Activated CD8-positive, alpha-beta T cell treated with anti-CD3 and anti-CD28 coated beads for 36 hours (primary cell): ENCODE measurements around the gene CAPN5. TPM values are rescaled to one million over a fixed set of nuclear protein-coding genes. Genes with fewer than 3 reads are reported as not detected.

Experiments used
- ATAC-seq: fragments of 200-7000 bp; cut with Tn5 transposase; one replicate; pipeline ENCODE4 v1.10.0; 2021; ENCODE audit warnings: mild to moderate bottlenecking, moderate library complexity
- CTCF ChIA-PET: fragments of 350-600 bp; sonication (Branson Sonifier 250); formaldehyde crosslinking; loops from one replicate; lab custom pipeline; 2021; ENCODE audit warnings: antibody characterized with exemption; lab: Charles Lee
- POLR2A ChIA-PET: fragments of 350-600 bp; sonication (Branson Sonifier 250); formaldehyde crosslinking; loops from one replicate; lab custom pipeline; 2021; ENCODE audit warnings: antibody characterized with exemption; lab: Charles Lee
- DNase-seq: peaks from one replicate; pipeline ENCODE4 v3.0.0-alpha.2; 2020
- H3K27ac Mint-ChIP-seq: one replicate; pipeline ENCODE4 v1.8.0; 2021; ENCODE audit warnings: mild to moderate bottlenecking, mixed read lengths
- H3K27me3 Mint-ChIP-seq: one replicate; pipeline ENCODE4 v1.8.0; 2021; ENCODE audit warnings: mixed read lengths
- H3K36me3 Mint-ChIP-seq: one replicate; pipeline ENCODE4 v1.8.0; 2021; ENCODE audit warnings: low read depth, mixed read lengths
- H3K4me1 Mint-ChIP-seq: one replicate; pipeline ENCODE4 v1.8.0; 2021; ENCODE audit warnings: low read depth, mixed read lengths
- H3K4me3 Mint-ChIP-seq: one replicate; pipeline ENCODE4 v1.8.0; 2021; ENCODE audit warnings: mild to moderate bottlenecking, moderate library complexity, mixed read lengths
- H3K9me3 Mint-ChIP-seq: one replicate; pipeline ENCODE4 v1.8.0; 2021; ENCODE audit warnings: mixed read lengths
- CTCF ChIP-seq: fragments of 200-600 bp; IDR thresholded peaks from one replicate; pipeline ENCODE4 v1.8.0; 2022; ENCODE audit warnings: antibody characterized with exemption, mild to moderate bottlenecking
- intact Hi-C: fragments of 100-400 bp; cut with micrococcal nuclease; formaldehyde crosslinking; loops from one replicate; pipeline ENCODE4 v1.10.0; 2022
- total RNA-seq, 2 experiments: library from RNA; stranded (reverse); gene quantifications; one replicate each; pipeline ENCODE4 v1.2.3, GENCODE V29; 2021

CAPN5 gene
- total RNA-seq, 2 experiments from 2014 or later: 1.6 to 2.2 TPM

- no peaks in the 10 kb centered on the region for H3K9me3 Mint-ChIP-seq
- peaks cover 4% of the 10 kb centered on the region for H3K27me3 Mint-ChIP-seq
- no peak overlapping the region for H3K27ac Mint-ChIP-seq
- no peak for TF ChIP-seq CTCF
- ChIA-PET POLR2A (no interaction called here), CTCF (interaction anchor here (1.2 to 1.4 kb wide), 3 partner anchors 57 to 418 kb away, joined by 3 to 10 read pairs (median 4); no protein-coding TSS in a partner anchor)
- DNase-seq (no peak), ATAC-seq (no peak)
- no peak overlapping the region for H3K4me3 Mint-ChIP-seq
- intact Hi-C loops: loop anchor here (10.0 kb wide), 1 partner anchor 425 kb away; no protein-coding TSS in a partner anchor
- H3K36me3 Mint-ChIP-seq: no peaks in the 10 kb centered on the region
- peaks cover 5% of the 10 kb centered on the region for H3K4me1 Mint-ChIP-seq
Measured at GRCh38 chr11:77129842-77130756, 63.3 kb downstream of the CAPN5 start.

- no peak for TF ChIP-seq CTCF
- Mint-ChIP-seq H3K4me1 (peaks cover 5% of the 10 kb centered on the region), H3K9me3 (no peaks in the 10 kb centered on the region), H3K27me3 (peaks cover 4% of the 10 kb centered on the region), H3K4me3 (no peak overlapping the region), H3K27ac (no peak overlapping the region), H3K36me3 (no peaks in the 10 kb centered on the region)
- DNase-seq: no peak
- ChIA-PET CTCF (interaction anchor here (0.9 to 1.4 kb wide), 4 partner anchors 57 to 418 kb away, joined by 3 to 10 read pairs (median 4); no protein-coding TSS in a partner anchor), POLR2A (no interaction called here)
- intact Hi-C loops: no loop called here
- no peak for ATAC-seq
Measured at GRCh38 chr11:77130763-77131513, 64.2 kb downstream of the CAPN5 start.

- TF ChIP-seq CTCF: no peak
- ATAC-seq (no peak), DNase-seq (no peak)
- peaks cover 4% of the 10 kb centered on the region for H3K27me3 Mint-ChIP-seq
- intact Hi-C loops: no loop called here
- H3K36me3 Mint-ChIP-seq: no peaks in the 10 kb centered on the region
- POLR2A ChIA-PET: no interaction called here
- no peaks in the 10 kb centered on the region for H3K9me3 Mint-ChIP-seq
- peaks cover 10% of the 10 kb centered on the region for H3K4me1 Mint-ChIP-seq
- H3K27ac Mint-ChIP-seq: no peak overlapping the region
- CTCF ChIA-PET: interaction anchor here (0.9 kb wide), 1 partner anchor 62 kb away, joined by 3 read pairs; no protein-coding TSS in a partner anchor
- H3K4me3 Mint-ChIP-seq: no peak overlapping the region
Measured at GRCh38 chr11:77131560-77131959, 64.8 kb downstream of the CAPN5 start.

- H3K27me3 Mint-ChIP-seq: peaks cover 6% of the 10 kb centered on the region
- H3K36me3 Mint-ChIP-seq: no peaks in the 10 kb centered on the region
- intact Hi-C loops: no loop called here
- ATAC-seq (no peak), DNase-seq (no peak)
- peaks cover 5% of the 10 kb centered on the region for H3K4me1 Mint-ChIP-seq
- TF ChIP-seq CTCF: no peak
- H3K9me3 Mint-ChIP-seq: no peaks in the 10 kb centered on the region
- H3K27ac Mint-ChIP-seq: no peak overlapping the region
- no peak overlapping the region for H3K4me3 Mint-ChIP-seq
- POLR2A ChIA-PET: interaction anchor here (1.4 kb wide), 1 partner anchor 11 kb away, joined by 7 read pairs; no protein-coding TSS in a partner anchor
- CTCF ChIA-PET: interaction anchor here (1.6 to 2.2 kb wide), 2 partner anchors 8 to 54 kb away, joined by 3 to 12 read pairs; partner anchors contain the start of gene MYO7A
Measured at GRCh38 chr11:77135069-77135468, 68.3 kb downstream of the CAPN5 start.
